Uterus (tissue), 4 donors: ENCODE data around the gene CLSTN2. TPM values are rescaled to one million over a fixed set of nuclear protein-coding genes. Genes with fewer than 3 reads are reported as not detected.

ENCODE experiments used
- DNase-seq, 2 donors: peaks; one replicate each; pipeline ENCODE4 v3.0.0-alpha.2; 2019 to 2020
- H3K27ac ChIP-seq, 2 donors: fragments of 200-600 bp; sonication (generic); 1 replicate in 1 of 2; 2 replicates in 1 of 2; pipeline ENCODE4 v1.5.1; 2016 to 2018
- H3K27me3 ChIP-seq, 2 donors: fragments of 200-600 bp; sonication (generic); one replicate each; pipeline ENCODE4 v1.5.1; 2018 to 2019; ENCODE audit warnings: control low read depth in 1 of 2
- H3K36me3 ChIP-seq, 2 donors: fragments of 200-600 bp; sonication (generic); one replicate each; pipeline ENCODE4 v1.5.1; 2019; ENCODE audit warnings: control low read depth in 1 of 2
- H3K4me1 ChIP-seq, 2 donors: fragments of 200-600 bp; sonication (generic); one replicate each; pipeline ENCODE4 v1.5.1; 2018 to 2019; ENCODE audit warnings: control low read depth in 1 of 2
- H3K4me3 ChIP-seq, 2 donors: fragments of 200-600 bp; sonication (generic); 1 replicate in 1 of 2; 2 replicates in 1 of 2; pipeline ENCODE4 v1.5.1; 2018 to 2019; ENCODE audit warnings: mild to moderate bottlenecking in 1 of 2
- H3K9me3 ChIP-seq, 2 donors: fragments of 200-600 bp; sonication (generic); one replicate each; pipeline ENCODE4 v1.5.1; 2019; ENCODE audit warnings: control low read depth in 1 of 2
- CTCF ChIP-seq, 4 experiments: fragments of 200-600 bp in 2 of 4; fragments of 450-650 bp in 2 of 4; sonication (generic) in 2 of 4; IDR thresholded peaks; one replicate each; pipeline ENCODE4 v1.5.1; 2016 to 2019; ENCODE audit warnings: antibody characterized with exemption in 4 of 4, mild to moderate bottlenecking in 2 of 4, moderate library complexity in 1 of 4
- POLR2A ChIP-seq, 2 donors: fragments of 450-650 bp; IDR thresholded peaks; one replicate each; pipeline ENCODE4 v1.6.1; 2016; ENCODE audit warnings: antibody characterized with exemption in 2 of 2, mild to moderate bottlenecking in 1 of 2, moderate library complexity in 1 of 2
- intact Hi-C: fragments of 100-400 bp; cut with DNase I; formaldehyde crosslinking; loops from one replicate; pipeline ENCODE4 v1.15.1; 2023; ENCODE audit warnings: low total_unique reads
- total RNA-seq, 4 donors: library from RNA; depleted of rRNA in 3 of 4; stranded (reverse); fragments of >200 nt in 3 of 4; gene quantifications; one replicate each; pipeline versions ENCODE4 v1.1.0 to v1.2.4, GENCODE V29; 2014 to 2023
- donor health status: DM: yes; HTN: yes; CAD: no.

CLSTN2 gene
- total RNA-seq, 4 donors from 2014 or later, result 4.7 to 32.2 (median 19.2) TPM

GRCh38 chr3:140316466-140316865, 381.5 kb downstream of the CLSTN2 start:
- no peak overlapping the region for H3K27ac ChIP-seq
- intact Hi-C loops, result no loop called here
- DNase-seq, result no peak

GRCh38 chr3:140316868-140317400, 381.9 kb downstream of the CLSTN2 start:
- intact Hi-C loops, result no loop called here
- no peaks in the 10 kb centered on the region for H3K9me3 ChIP-seq
- no peak overlapping the region for H3K4me3 ChIP-seq
- no peak overlapping the region for H3K27ac ChIP-seq
- no peak for DNase-seq
- H3K27me3 ChIP-seq, result no peaks in the 10 kb centered on the region
- no peak for TF ChIP-seq CTCF (IDR thresholded peaks at IDR 0.05)
- TF ChIP-seq POLR2A (IDR thresholded peaks at IDR 0.05), result no peak
- no peaks in the 10 kb centered on the region for H3K4me1 ChIP-seq
- no peaks in the 10 kb centered on the region for H3K36me3 ChIP-seq

More at GRCh38 chr3:140316466-140316865, 381.5 kb downstream of the CLSTN2 start:
- Histone ChIP-seq H3K27me3 (no peaks in the 10 kb centered on the region), H3K9me3 (no peaks in the 10 kb centered on the region), H3K4me3 (no peak overlapping the region), H3K4me1 (no peaks in the 10 kb centered on the region), H3K36me3 (no peaks in the 10 kb centered on the region)
- TF ChIP-seq CTCF (IDR thresholded peaks at IDR 0.05) (no peak), POLR2A (IDR thresholded peaks at IDR 0.05) (no peak)

GRCh38 chr3:140319739-140320138, 384.8 kb downstream of the CLSTN2 start:
- H3K9me3 ChIP-seq, result no peaks in the 10 kb centered on the region
- TF ChIP-seq CTCF (IDR thresholded peaks at IDR 0.05) (no peak), POLR2A (IDR thresholded peaks at IDR 0.05) (no peak)
- H3K36me3 ChIP-seq, result no peaks in the 10 kb centered on the region
- no peak overlapping the region for H3K27ac ChIP-seq
- no peak for DNase-seq
- no peak overlapping the region for H3K4me3 ChIP-seq
- intact Hi-C loops, result no loop called here
- no peaks in the 10 kb centered on the region for H3K27me3 ChIP-seq
- H3K4me1 ChIP-seq, result no peaks in the 10 kb centered on the region

GRCh38 chr3:140323561-140323960, 388.6 kb downstream of the CLSTN2 start:
- H3K27ac ChIP-seq, result no peak overlapping the region
- no peaks in the 10 kb centered on the region for H3K4me1 ChIP-seq
- intact Hi-C loops, result no loop called here
- H3K36me3 ChIP-seq, result no peaks in the 10 kb centered on the region
- no peak for TF ChIP-seq CTCF (IDR thresholded peaks at IDR 0.05)
- TF ChIP-seq POLR2A (IDR thresholded peaks at IDR 0.05), result no peak
- no peak for DNase-seq
- no peaks in the 10 kb centered on the region for H3K27me3 ChIP-seq
- no peak overlapping the region for H3K4me3 ChIP-seq
- H3K9me3 ChIP-seq, result no peaks in the 10 kb centered on the region

GRCh38 chr3:140332131-140332530, 397.1 kb downstream of the CLSTN2 start:
- no peaks in the 10 kb centered on the region for H3K27me3 ChIP-seq
- H3K27ac ChIP-seq, result no peak overlapping the region
- TF ChIP-seq CTCF (IDR thresholded peaks at IDR 0.05) (no peak), POLR2A (IDR thresholded peaks at IDR 0.05) (no peak)
- H3K9me3 ChIP-seq, result no peaks in the 10 kb centered on the region
- H3K36me3 ChIP-seq, result no peaks in the 10 kb centered on the region
- H3K4me1 ChIP-seq, result no peaks in the 10 kb centered on the region
- no peak for DNase-seq
- intact Hi-C loops, result no loop called here
- no peak overlapping the region for H3K4me3 ChIP-seq
